Testis (tissue), 2 donors: Measurements from ENCODE around the gene ESPN.

Experiments
- CTCF ChIP-seq, 3 experiments: fragments of 450-650 bp in 2 of 3; fragments of 200-600 bp in 1 of 3; sonication (generic) in 1 of 3; IDR thresholded peaks; one replicate each; pipeline ENCODE4 v1.5.1; 2016 to 2019; ENCODE audit warnings: antibody characterized with exemption in 3 of 3, mild to moderate bottlenecking in 2 of 3, moderate library complexity in 1 of 3
- POLR2A ChIP-seq: fragments of 450-650 bp; IDR thresholded peaks from one replicate; pipeline ENCODE4 v1.6.1; 2017; ENCODE audit warnings: antibody characterized with exemption, mild to moderate bottlenecking, moderate library complexity

GRCh38 chr1:6393400-6394187, 31.0 kb upstream of the ESPN start, which contains the start of gene ACOT7:
- no peak for TF ChIP-seq CTCF (IDR thresholded peaks at IDR 0.05)
- no peak for TF ChIP-seq POLR2A
